Effector CD4-positive, alpha-beta T cell (primary cell): ENCODE measurements around the gene OR13C2. TPM values are rescaled to one million over a fixed set of nuclear protein-coding genes. Genes with fewer than 3 reads are reported as not detected.
"Not testable (repeated sequence)": the region's sequence is repeated elsewhere in the genome, so short reads cannot be mapped to it uniquely, and the experiment has no call there.

Source experiments
- DNase-seq: peaks from one replicate; pipeline ENCODE4 v3.0.0-alpha.2; 2020
- total RNA-seq: gene quantifications from one replicate; lab custom pipeline; 2026; lab: John Stamatoyannopoulos, UW

Gene OR13C2, protein sequence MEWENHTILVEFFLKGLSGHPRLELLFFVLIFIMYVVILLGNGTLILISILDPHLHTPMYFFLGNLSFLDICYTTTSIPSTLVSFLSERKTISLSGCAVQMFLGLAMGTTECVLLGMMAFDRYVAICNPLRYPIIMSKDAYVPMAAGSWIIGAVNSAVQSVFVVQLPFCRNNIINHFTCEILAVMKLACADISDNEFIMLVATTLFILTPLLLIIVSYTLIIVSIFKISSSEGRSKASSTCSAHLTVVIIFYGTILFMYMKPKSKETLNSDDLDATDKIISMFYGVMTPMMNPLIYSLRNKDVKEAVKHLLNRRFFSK
- not detected for total RNA-seq

DNA sequence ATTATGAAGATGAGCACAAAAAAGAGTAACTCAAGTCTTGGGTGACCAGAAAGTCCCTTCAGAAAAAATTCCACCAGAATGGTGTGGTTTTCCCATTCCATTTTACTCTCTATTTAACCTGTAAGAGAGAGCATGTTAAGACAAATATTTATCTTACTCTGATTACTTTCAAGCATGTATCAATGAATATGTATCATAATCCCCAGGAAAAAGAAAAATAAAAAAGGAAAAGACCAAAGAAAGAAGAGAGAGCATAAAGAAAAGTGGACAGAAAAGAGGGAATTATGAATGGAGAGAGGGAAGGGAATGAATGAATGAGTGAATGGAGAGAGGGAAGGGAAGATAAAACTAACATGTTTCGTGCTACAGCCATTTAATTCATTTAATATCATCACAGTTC is at the start of gene OR13C2:
OR13C2 (minus strand) TSS at position 101 of the 400 bp plus-strand sequence; CDS start at position 101, 0 bp downstream.
- not testable (repeated sequence) for DNase-seq

- no peak for DNase-seq
These were observed 30.0 kb upstream of the OR13C2 start for GRCh38 chr9:104635456-104635855.

DNA sequence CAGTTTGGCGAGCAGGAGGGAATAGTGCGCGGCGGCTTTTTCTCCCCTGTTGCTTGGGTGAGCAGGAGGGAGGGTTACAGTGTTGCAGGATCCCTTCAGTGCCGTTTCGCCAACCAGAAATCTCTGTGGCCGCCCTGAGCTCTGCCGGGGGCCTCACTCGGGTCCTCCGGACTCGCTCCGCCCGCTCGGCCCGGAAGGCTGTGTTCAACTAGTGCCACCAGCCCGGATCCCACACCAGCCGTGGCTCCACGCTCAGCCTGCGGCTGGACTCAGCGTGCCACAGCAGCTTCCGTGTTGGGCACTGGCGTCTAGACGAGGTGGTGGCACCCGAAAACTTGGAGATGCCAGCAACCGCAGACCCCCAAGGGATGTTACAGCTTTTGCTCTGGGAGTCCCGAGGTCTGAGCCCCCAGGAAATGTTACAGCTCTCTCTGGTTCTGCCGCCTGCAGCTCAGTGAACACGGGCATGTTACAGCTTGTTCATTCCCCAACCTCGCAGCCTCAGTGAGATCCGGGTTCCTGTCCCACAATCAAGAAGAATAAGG is 28.6 kb upstream of the OR13C2 start:
- no peak for DNase-seq

DNA sequence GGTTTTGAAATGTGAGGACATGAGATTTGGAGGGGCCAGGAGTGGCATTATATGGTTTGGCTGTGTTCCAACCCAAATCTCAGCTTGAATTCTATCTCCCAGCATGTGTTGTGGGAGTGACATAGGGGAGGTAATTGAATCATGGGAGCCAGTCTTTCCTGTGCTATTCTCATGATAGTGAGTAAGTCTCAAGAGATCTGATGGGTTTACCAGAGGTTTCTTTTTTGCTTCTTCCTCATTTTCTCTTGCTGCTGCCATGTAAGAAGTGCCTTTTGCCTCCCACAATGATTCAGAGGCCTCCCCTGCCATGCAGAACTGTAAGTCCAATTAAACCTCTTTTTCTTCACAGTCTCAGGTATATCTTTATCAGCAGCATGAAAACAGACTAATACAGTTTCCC is 20.5 kb upstream of the OR13C2 start:
- DNase-seq, result not testable (repeated sequence)

DNA sequence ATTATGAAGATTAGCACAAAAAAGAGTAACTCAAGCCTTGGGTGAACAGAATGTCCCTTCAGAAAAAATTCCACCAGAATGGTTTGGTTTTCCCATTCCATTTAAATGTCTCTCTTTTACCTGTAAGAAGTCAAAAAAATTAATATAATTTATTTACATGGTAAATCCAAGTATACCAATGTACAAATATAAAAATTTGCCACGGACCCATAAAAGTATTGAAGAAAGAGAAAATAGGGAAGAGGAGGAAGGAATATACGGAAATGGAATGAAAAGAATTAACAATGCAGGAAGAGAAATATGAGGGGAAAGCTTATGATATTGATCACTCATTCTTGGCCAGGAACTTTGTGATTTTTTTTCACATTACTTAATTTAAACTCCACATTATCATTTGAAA is 12.7 kb upstream of the OR13C2 start, which contains the start of gene OR13C9:
OR13C9 (minus strand) TSS at position 101 of the 400 bp plus-strand sequence; CDS start at position 101, 0 bp downstream.
- no peak for DNase-seq

- DNase-seq, result no peak
These were observed 12.0 kb upstream of the OR13C2 start for GRCh38 chr9:104617418-104617817.

- DNase-seq, result no peak
These were observed 5.8 kb upstream of the OR13C2 start for GRCh38 chr9:104611213-104611612.

DNA sequence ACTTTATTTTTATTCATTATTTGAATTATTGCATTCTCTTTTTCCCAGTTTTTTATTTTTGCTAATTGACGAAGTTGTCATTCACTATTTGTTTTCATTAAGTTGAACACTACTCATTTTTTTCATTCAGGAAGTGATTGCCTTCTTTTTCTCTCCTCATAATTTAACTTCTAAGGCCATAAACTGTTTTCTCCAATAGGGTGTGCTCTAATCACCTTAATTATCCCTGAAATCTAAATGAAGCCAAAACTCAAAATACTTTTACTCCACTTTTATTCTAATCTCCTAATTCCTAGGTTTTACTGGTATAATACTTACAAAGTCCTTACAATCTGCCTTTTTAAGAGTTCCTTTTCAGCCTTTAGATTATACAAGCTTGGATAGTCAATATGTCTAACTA is 2.9 kb upstream of the OR13C2 start:
- DNase-seq, result no peak

- DNase-seq, result no peak
These were observed 725 bp upstream of the OR13C2 start for GRCh38 chr9:104606152-104606551.

DNA sequence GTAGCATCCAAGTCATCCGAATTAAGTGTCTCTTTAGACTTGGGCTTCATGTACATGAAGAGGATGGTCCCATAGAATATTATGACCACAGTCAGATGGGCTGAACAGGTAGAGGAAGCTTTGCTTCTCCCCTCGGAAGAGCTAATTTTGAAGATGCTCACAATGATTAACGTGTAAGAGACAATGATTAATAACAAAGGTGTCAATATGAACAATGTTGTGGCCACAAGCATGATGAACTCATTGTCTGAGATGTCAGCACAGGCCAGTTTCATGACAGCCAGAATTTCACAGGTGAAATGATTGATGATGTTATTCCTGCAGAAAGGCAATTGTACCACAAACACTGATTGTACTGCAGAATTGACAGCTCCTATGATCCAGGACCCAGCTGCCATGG is 626 bp downstream of the OR13C2 start:
- no peak for DNase-seq

- not testable (repeated sequence) for DNase-seq
These were observed 6.1 kb downstream of the OR13C2 start, which contains the start of gene OR13C5 for GRCh38 chr9:104599313-104599712. OR13C5 (minus strand) TSS chr9:104599413; CDS start chr9:104599413, 0 bp downstream.

DNA sequence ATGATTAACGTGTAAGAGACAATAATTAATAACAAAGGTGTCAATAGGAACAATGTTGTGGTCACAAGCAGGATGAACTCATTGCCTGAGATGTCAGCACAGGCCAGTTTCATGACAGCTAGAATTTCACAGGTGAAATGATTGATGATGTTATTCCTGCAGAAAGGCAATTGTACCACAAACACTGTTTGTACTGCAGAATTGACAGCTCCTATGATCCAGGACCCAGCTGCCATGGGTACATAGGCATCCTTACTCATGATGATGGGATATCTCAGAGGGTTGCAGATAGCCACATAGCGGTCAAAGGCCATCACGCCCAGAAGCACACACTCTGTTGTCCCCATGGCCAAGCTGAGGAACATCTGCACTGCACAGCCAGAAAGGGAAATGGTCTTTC is 6.7 kb downstream of the OR13C2 start:
- DNase-seq, result not testable (repeated sequence)

DNA sequence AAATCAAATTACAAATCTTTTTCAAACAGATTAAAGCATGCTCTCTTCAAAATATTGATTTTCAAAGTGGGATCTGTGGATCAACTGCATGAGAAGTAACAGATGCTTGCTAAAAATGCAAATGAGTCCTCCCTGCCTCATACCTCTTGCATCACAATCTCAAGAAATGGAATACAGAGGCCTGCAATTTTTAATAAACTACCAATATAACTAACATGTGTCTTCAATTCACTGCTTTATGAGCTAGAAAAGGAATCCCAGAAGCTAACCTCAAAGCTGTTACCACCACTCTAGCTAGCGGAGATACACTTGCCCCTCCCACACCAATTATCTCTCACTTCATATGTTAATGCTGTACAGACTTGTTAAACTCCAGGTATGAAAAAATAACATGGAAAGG is 15.8 kb downstream of the OR13C2 start:
- DNase-seq, result no peak

- DNase-seq, result no peak
These were observed 18.8 kb downstream of the OR13C2 start for GRCh38 chr9:104586496-104587180.

DNA sequence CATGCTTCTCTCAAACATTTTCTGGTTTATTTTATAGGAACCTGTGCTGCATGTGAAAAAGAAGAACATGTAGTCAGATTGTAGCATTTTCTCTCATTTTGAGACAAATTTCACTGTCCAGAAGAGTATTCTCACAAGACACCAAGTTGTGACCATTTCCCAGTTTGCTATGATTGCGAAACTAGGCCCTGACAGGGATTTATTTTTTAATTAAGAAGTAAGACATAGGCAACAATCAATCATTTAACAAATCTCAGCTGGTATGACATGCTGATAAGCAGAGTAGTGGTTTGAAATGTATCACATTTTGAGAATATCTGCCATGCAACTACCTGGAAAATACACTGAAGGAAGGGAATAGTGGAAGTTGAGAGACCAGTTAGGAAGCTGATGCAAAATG is 24.9 kb downstream of the OR13C2 start:
- DNase-seq, result no peak

- DNase-seq, result no peak
These were observed 28.2 kb downstream of the OR13C2 start for GRCh38 chr9:104577263-104577662.

DNA sequence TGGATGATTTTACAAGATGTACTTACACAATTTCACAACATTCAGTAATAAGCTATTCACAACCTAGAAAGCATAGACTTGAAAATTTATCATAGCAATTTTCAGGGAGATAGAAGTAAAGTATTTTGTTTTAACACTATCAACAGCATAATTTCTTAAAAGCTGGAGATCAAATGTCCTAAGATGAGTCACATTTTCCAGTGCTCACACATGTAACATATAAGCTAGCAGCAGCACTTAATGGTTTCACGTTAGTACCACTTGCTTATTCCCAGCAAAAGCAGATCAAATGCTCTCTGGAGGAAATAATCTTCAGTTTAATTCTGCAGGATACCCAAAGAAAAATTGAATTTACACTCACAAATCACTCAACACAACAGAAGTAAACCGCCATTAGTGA is 30.0 kb downstream of the OR13C2 start:
- no peak for DNase-seq

DNA sequence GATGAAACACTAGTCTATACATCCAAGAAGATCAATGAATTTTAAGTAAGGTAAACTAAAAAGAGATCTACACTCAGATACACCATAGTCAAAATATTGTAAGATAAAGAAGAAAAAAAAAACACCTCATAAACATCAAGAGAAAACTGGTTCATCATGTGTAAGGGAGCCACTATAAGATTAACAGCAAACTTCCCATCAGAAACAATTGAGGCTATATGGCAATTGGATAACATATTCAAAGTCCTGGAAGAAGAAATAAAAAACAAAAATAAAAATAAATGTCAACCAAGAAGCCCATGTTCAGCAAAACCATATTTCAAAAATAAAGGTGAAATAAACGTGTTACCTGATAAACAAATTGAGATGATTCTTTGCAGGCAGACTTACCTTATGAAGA is 32.8 kb downstream of the OR13C2 start:
- no peak for DNase-seq

DNA sequence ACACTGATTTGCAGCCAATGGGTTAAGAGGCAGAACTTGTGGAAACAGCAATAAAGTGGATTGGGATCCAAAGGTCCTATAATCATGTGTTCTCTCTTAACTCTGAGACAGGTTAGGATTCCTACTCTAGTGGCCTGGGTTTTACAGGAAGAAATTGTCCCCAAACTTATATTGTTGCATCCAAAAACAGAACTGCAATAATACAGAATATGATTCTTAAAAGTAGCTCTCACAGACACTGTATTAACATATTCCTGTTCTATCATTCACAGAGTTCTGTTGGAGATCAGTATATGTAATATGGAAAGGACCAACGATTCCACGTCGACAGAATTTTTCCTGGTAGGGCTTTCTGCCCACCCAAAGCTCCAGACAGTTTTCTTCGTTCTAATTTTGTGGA is 36.6 kb downstream of the OR13C2 start, which contains the start of gene OR13C8:
OR13C8 (plus strand) TSS at position 301 of the 400 bp plus-strand sequence; CDS start at position 301, 0 bp downstream.
- no peak for DNase-seq

DNA sequence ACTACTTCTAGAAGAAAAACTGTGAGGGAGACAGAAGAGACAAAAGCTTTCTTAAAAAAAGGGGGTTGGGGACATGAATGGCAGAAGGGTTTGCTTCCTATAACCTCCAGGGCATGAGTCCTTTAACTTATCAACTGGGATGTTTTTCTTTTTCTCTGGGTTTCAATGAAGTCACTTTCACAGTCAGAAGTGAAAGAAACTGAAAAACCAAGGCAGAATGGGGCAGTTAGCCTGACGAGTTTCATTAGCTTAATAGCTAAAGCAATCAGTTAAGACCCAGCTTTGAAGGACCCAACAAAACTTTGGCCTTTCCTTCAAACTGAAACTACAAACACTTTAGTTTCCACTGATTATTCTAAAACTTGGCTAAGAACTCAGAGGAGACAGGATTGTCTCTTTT is 41.1 kb downstream of the OR13C2 start:
- no peak for DNase-seq

- DNase-seq, result no peak
These were observed 48.4 kb downstream of the OR13C2 start for GRCh38 chr9:104556830-104557634.

DNA sequence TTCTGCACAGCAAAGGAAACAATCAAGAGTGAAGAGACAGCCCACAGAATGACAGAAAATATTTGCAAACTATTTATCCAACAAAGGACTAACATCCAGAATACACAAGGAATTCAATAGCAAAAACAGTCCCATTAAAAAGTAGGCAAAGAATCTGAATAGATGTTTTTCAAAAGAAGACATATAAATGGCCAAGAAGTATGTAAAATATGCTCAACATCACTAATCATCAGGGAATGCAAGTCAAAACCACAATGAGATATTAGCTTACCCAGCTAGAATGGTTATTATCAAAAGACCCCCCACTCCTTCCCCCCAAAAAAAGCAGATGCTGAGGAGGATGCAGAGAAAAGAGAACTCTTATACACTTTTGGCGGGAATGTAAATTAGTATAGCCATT is 49.9 kb downstream of the OR13C2 start:
- DNase-seq, result no peak
